K562 (cell line): ENCODE measurements around the gene PMF1. TPM values are rescaled to one million over a fixed set of nuclear protein-coding genes. Genes with fewer than 3 reads are reported as not detected.

Experiments used
- ATAC-seq: fragments of 200-7000 bp; cut with Tn5 transposase; 3 replicates; pipeline ENCODE4 v1.9.1; 2020; ENCODE audit warnings: moderate library complexity
- BruUV-seq: library from RNA; stranded (reverse); fragments of 400-500 nt; replicated peaks from 2 replicates; lab custom pipeline; 2021; lab: Mats Ljungman, UMichigan
- CTCF ChIA-PET: fragments of 300-600 bp; formaldehyde crosslinking; extraction: SDS; loops from one replicate; lab custom pipeline; 2021; ENCODE audit warnings: low intra/inter-chr PET ratio; lab: Yijun Ruan, JAX
- POLR2A ChIA-PET: fragments of 300-600, 350-650 bp; sonication (Branson Sonifier 250); formaldehyde crosslinking; extraction: SDS; loops from one replicate; lab custom pipeline; 2021; ENCODE audit warnings: antibody characterized with exemption, inconsistent platforms; lab: Yijun Ruan, JAX
- DNase-seq, 4 experiments: peaks; one replicate each; pipeline versions ENCODE4 v3.0.0 to v3.0.0-alpha.2; 2011 to 2018; ENCODE audit warnings: low spot score in 3 of 4, mixed read lengths in 3 of 4; ENCODE audit errors: extremely low read depth in 1 of 4
- FAIRE-seq: peaks from 2 replicates; lab custom pipeline; 2011; peaks lifted over from hg19 to GRCh38; lab: Jason Lieb, UNC
- H2AFZ ChIP-seq: 2 replicates; pipeline ENCODE4 v1.6.0; 2011; ENCODE audit warnings: low read depth, low read length, control low read depth, inconsistent platforms
- H3K27ac ChIP-seq: fragments of 200-600 bp; 3 replicates; pipeline ENCODE4 v1.8.0; 2011; ENCODE audit warnings: low read depth, mild to moderate bottlenecking, control low read depth, inconsistent platforms, low read length, moderate library complexity, mixed read lengths; ENCODE audit errors: extremely low read depth
- H3K27me3 ChIP-seq, 2 experiments: fragments of 300-600 bp in 1 of 2; 2 replicates in 1 of 2; 3 replicates in 1 of 2; pipeline versions ENCODE4 v1.6.0 to v1.8.0; 2011; ENCODE audit warnings: inconsistent platforms in 2 of 2, low read length in 2 of 2, mild to moderate bottlenecking in 1 of 2, mixed read lengths in 1 of 2, moderate library complexity in 1 of 2; ENCODE audit not compliant: control insufficient read depth in 2 of 2, insufficient read depth in 2 of 2
- H3K36me3 ChIP-seq: fragments of 300-600 bp; 3 replicates; pipeline ENCODE4 v1.8.0; 2011; ENCODE audit warnings: mild to moderate bottlenecking, low read length, inconsistent platforms; ENCODE audit not compliant: control insufficient read depth, insufficient read depth
- H3K4me1 ChIP-seq, 2 experiments: fragments of 200-600 bp in 1 of 2; replicated peaks in 1 of 2; 2 replicates in 1 of 2; 3 replicates in 1 of 2; pipeline versions ENCODE4 v1.5.1 to v1.8.0; 2011; ENCODE audit warnings: inconsistent platforms in 2 of 2, low read length in 2 of 2, mild to moderate bottlenecking in 1 of 2, mixed read lengths in 1 of 2, moderate library complexity in 1 of 2; ENCODE audit not compliant: control insufficient read depth in 2 of 2, insufficient read depth in 2 of 2
- H3K4me2 ChIP-seq: 2 replicates; pipeline ENCODE4 v1.6.1; 2011; ENCODE audit warnings: low read length, control low read depth, inconsistent platforms, mixed read lengths; ENCODE audit not compliant: insufficient read depth
- H3K4me3 ChIP-seq: fragments of 200-600 bp; sonication (generic), shearing (Covaris generic); 2 replicates; pipeline ENCODE4 v1.5.1; 2016; ENCODE audit warnings: control low read depth, inconsistent platforms
- H3K79me2 ChIP-seq: fragments of 200-600 bp; 3 replicates; pipeline ENCODE4 v1.8.0; 2011; ENCODE audit warnings: low read length, inconsistent platforms; ENCODE audit not compliant: control insufficient read depth, insufficient read depth
- H3K9ac ChIP-seq, 2 experiments: 2 replicates each; pipeline versions ENCODE4 v1.6.0 to v1.6.1; 2011; ENCODE audit warnings: low read depth in 2 of 2, low read length in 2 of 2, control low read depth in 1 of 2, inconsistent platforms in 1 of 2, mild to moderate bottlenecking in 1 of 2, mixed read lengths in 1 of 2; ENCODE audit not compliant: insufficient read depth in 1 of 2
- H3K9me1 ChIP-seq: one replicate; pipeline ENCODE4 v1.6.0; 2011; ENCODE audit warnings: inconsistent platforms, mild to moderate bottlenecking, low read length, moderate library complexity; ENCODE audit not compliant: control insufficient read depth, insufficient read depth
- H3K9me3 ChIP-seq: replicated peaks from 2 replicates; pipeline ENCODE4 v1.5.1; 2011; ENCODE audit warnings: low read depth, low read length, inconsistent platforms; ENCODE audit not compliant: control insufficient read depth, insufficient read depth
- H4K20me1 ChIP-seq: replicated peaks from 2 replicates; pipeline ENCODE4 v1.6.1; 2011; ENCODE audit warnings: low read length, inconsistent platforms, mixed read lengths; ENCODE audit not compliant: control insufficient read depth, insufficient read depth
- BCOR ChIP-seq: fragments of 450-650 bp; IDR thresholded peaks from 2 replicates; pipeline ENCODE4 v1.6.1; 2016
- EGR1 ChIP-seq: fragments of 450-650 bp; conservative IDR thresholded peaks from 2 replicates; pipeline ENCODE4 v1.6.1; 2017; ENCODE audit warnings: mild to moderate bottlenecking
- ESRRA ChIP-seq: fragments of 450-650 bp; IDR thresholded peaks from 2 replicates; pipeline ENCODE4 v1.6.1; 2014; ENCODE audit warnings: low read depth, mild to moderate bottlenecking, moderate library complexity, borderline replicate concordance
- FOXK2 ChIP-seq, 2 experiments: fragments of 450-650 bp; IDR thresholded peaks in 1 of 2; conservative IDR thresholded peaks in 1 of 2; 2 replicates each; pipeline ENCODE4 v1.6.1; 2016; ENCODE audit warnings: low read depth in 2 of 2, mild to moderate bottlenecking in 1 of 2
- ILK ChIP-seq: fragments of 450-650 bp; IDR thresholded peaks from 2 replicates; pipeline ENCODE4 v1.6.1; 2016; ENCODE audit warnings: missing genetic modification characterization, low read depth, mild to moderate bottlenecking, missing compliant biosample characterization, moderate library complexity, borderline replicate concordance
- WGBS: fragments of 100-300 bp; shearing (Covaris generic); methylation state at CpG from one replicate; pipeline ENCODE4 v1.1.6; 2016; ENCODE audit warnings: low coverage, mixed read lengths; ENCODE audit not compliant: insufficient coverage; ENCODE audit errors: missing lambda C conversion rate; 5-methylcytosine and 5-hydroxymethylcytosine counted together
- in situ Hi-C: fragments of 300-500 bp; cut with MboI; formaldehyde crosslinking; loops from 4 replicates; pipeline ENCODE4 v1.15.0; 2018; ENCODE audit warnings: inconsistent platforms, mixed read lengths
- intact Hi-C: fragments of 100-400 bp; cut with micrococcal nuclease; formaldehyde crosslinking; loops from 2 replicates; pipeline ENCODE4 v1.14.2; 2022
- polyA plus RNA-seq, 8 experiments: library from polyadenylated mRNA; depleted of rRNA in 4 of 8; stranded (reverse) in 5 of 8; unstranded in 3 of 8; fragments of >200 nt; fragmentation: Nextera tagmentation in 2 of 8; fragmentation: Illumina TruSeq in 1 of 8; extraction: Ambion mirVana in 2 of 8; extraction: Trizol in 1 of 8; gene quantifications; 2 replicates each; pipeline versions ENCODE4 v1.2.1 to v1.2.3, GENCODE V29; 2011 to 2014; ENCODE audit warnings: inconsistent platforms in 1 of 8, missing spikeins in 1 of 8
- total RNA-seq, 7 experiments: library from RNA; depleted of rRNA in 6 of 7; stranded (reverse); fragments of >200 nt in 6 of 7; fragmentation: Illumina TruSeq in 2 of 7; extraction: Trizol in 2 of 7; gene quantifications; 2 replicates each; pipeline versions ENCODE4 v1.2.1 to v1.2.3, GENCODE V29; 2011 to 2021; ENCODE audit warnings: low replicate concordance in 1 of 7
- TF ChIP-seq, protein P1 (sequence below): sonication (generic); formaldehyde crosslinking; IDR thresholded peaks from 2 replicates; pipeline ENCODE4 v1.8.0; 2022; ENCODE audit warnings: mild to moderate bottlenecking, missing genetic modification reagents
- TF ChIP-seq, protein P2 (sequence below): sonication (generic); formaldehyde crosslinking; IDR thresholded peaks from 2 replicates; pipeline ENCODE4 v1.9.0; 2022; ENCODE audit warnings: mild to moderate bottlenecking, missing genetic modification reagents
- TF ChIP-seq, protein P3 (sequence below), 3 experiments: IDR thresholded peaks in 2 of 3; conservative IDR thresholded peaks in 1 of 3; 2 replicates each; pipeline ENCODE4 v1.5.1; 2011 to 2012; ENCODE audit warnings: low read length in 3 of 3, mild to moderate bottlenecking in 3 of 3, control low read depth in 2 of 3, improper control_type of control experiment in 1 of 3, inconsistent platforms in 1 of 3, low read depth in 1 of 3, mixed read lengths in 1 of 3, moderate library complexity in 1 of 3; ENCODE audit not compliant: insufficient read depth in 2 of 3
- TF ChIP-seq, protein P4 (sequence below): IDR thresholded peaks from 2 replicates; pipeline ENCODE4 v1.6.1; 2011; ENCODE audit warnings: borderline replicate concordance, low read depth, mild to moderate bottlenecking, moderate library complexity, low read length; ENCODE audit not compliant: insufficient read depth, poor library complexity, severe bottlenecking

Gene PMF1
- total and polyA plus RNA-seq, 9 of the 15 experiments (the other 6 are each of a cell fraction or from before 2014, with no cell fraction given) = 9.4 to 92.9 (median 71.0) TPM

DNA sequence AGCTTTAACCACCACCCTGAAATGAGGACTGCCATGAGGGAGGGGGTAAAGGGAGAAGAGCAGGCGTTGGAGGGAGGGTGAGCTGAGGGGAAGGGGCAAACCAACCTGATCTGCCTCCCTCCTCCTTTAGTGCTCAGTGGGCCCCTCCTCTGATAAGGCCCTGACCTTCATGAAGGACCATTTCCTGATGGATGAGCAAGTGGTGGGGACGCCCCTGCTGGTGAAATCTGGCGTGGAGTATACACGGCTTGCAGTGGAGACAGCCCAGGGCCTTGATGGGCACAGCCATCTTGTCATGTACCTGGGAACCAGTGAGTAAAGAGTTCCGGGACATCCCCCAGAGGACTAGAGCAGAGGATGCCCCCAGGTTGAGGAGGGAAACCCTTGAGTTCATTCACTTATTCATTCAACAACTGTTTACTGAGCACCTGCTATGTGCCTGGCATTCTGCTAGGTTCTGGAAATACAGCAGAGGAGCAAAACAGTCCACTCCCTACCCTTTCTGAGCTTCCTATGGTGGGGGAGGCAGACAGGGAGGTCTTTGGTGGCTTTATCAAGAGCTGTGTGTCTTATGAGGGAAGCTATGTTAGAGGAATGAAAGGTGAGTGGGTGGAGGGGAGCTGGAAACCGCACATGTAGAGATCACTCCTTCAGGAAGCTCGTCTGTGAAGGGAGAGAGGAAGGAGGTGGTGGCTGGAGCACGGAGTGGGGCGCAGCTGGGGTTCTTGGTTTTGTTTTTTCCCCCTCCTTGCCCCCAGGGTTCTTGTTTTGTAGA lies 39.9 kb upstream of the PMF1 start:
- peak; percentile 40 to 73 (median 53) for DNase-seq
- peaks cover 7 to 17% of the 10 kb centered on the region in 2 experiments; a peak in 4 of 5 replicates for H3K4me1 ChIP-seq
- intact Hi-C loops = no loop called here
- TF ChIP-seq BCOR (no peak), EGR1 (peak; percentile 69), ILK (tag) (no peak), ESRRA (peak; percentile 51; the same call in 1 of the 2 replicates), FOXK2 (conservative IDR thresholded peaks at IDR 0.05 in 1 of 2, IDR thresholded peaks at IDR 0.05 in 1 of 2; ENCODE audit: low read depth in 2 of 2) (no peak)
- TF ChIP-seq, protein P1, sequence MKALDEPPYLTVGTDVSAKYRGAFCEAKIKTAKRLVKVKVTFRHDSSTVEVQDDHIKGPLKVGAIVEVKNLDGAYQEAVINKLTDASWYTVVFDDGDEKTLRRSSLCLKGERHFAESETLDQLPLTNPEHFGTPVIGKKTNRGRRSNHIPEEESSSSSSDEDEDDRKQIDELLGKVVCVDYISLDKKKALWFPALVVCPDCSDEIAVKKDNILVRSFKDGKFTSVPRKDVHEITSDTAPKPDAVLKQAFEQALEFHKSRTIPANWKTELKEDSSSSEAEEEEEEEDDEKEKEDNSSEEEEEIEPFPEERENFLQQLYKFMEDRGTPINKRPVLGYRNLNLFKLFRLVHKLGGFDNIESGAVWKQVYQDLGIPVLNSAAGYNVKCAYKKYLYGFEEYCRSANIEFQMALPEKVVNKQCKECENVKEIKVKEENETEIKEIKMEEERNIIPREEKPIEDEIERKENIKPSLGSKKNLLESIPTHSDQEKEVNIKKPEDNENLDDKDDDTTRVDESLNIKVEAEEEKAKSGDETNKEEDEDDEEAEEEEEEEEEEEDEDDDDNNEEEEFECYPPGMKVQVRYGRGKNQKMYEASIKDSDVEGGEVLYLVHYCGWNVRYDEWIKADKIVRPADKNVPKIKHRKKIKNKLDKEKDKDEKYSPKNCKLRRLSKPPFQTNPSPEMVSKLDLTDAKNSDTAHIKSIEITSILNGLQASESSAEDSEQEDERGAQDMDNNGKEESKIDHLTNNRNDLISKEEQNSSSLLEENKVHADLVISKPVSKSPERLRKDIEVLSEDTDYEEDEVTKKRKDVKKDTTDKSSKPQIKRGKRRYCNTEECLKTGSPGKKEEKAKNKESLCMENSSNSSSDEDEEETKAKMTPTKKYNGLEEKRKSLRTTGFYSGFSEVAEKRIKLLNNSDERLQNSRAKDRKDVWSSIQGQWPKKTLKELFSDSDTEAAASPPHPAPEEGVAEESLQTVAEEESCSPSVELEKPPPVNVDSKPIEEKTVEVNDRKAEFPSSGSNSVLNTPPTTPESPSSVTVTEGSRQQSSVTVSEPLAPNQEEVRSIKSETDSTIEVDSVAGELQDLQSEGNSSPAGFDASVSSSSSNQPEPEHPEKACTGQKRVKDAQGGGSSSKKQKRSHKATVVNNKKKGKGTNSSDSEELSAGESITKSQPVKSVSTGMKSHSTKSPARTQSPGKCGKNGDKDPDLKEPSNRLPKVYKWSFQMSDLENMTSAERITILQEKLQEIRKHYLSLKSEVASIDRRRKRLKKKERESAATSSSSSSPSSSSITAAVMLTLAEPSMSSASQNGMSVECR (CRISPR knock-in tag) = 0 out of 2 replicates have a peak, but pooled peaks have one; percentile 27
- TF ChIP-seq, protein P2, sequence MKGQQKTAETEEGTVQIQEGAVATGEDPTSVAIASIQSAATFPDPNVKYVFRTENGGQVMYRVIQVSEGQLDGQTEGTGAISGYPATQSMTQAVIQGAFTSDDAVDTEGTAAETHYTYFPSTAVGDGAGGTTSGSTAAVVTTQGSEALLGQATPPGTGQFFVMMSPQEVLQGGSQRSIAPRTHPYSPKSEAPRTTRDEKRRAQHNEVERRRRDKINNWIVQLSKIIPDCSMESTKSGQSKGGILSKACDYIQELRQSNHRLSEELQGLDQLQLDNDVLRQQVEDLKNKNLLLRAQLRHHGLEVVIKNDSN = peak; percentile 16; the same call in 1 of the 2 replicates
- TF ChIP-seq, protein P3, sequence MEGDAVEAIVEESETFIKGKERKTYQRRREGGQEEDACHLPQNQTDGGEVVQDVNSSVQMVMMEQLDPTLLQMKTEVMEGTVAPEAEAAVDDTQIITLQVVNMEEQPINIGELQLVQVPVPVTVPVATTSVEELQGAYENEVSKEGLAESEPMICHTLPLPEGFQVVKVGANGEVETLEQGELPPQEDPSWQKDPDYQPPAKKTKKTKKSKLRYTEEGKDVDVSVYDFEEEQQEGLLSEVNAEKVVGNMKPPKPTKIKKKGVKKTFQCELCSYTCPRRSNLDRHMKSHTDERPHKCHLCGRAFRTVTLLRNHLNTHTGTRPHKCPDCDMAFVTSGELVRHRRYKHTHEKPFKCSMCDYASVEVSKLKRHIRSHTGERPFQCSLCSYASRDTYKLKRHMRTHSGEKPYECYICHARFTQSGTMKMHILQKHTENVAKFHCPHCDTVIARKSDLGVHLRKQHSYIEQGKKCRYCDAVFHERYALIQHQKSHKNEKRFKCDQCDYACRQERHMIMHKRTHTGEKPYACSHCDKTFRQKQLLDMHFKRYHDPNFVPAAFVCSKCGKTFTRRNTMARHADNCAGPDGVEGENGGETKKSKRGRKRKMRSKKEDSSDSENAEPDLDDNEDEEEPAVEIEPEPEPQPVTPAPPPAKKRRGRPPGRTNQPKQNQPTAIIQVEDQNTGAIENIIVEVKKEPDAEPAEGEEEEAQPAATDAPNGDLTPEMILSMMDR (IDR thresholded peaks at IDR 0.05 in 2 of 3, conservative IDR thresholded peaks at IDR 0.05 in 1 of 3; ENCODE audit: insufficient read depth in 2 of 3, low read depth in 1 of 3, low read length in 3 of 3) = peak; percentile 24 to 46 (median 28); a peak in 2 of 6 replicates
- TF ChIP-seq, protein P4, sequence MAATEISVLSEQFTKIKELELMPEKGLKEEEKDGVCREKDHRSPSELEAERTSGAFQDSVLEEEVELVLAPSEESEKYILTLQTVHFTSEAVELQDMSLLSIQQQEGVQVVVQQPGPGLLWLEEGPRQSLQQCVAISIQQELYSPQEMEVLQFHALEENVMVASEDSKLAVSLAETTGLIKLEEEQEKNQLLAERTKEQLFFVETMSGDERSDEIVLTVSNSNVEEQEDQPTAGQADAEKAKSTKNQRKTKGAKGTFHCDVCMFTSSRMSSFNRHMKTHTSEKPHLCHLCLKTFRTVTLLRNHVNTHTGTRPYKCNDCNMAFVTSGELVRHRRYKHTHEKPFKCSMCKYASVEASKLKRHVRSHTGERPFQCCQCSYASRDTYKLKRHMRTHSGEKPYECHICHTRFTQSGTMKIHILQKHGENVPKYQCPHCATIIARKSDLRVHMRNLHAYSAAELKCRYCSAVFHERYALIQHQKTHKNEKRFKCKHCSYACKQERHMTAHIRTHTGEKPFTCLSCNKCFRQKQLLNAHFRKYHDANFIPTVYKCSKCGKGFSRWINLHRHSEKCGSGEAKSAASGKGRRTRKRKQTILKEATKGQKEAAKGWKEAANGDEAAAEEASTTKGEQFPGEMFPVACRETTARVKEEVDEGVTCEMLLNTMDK = peak; percentile 32

More for the DNA sequence above, 39.9 kb upstream of the PMF1 start:
- peak; percentile 52 for FAIRE-seq
- peak; percentile 79 for ATAC-seq
- BruUV-seq = no TSS peak
- H3K36me3 ChIP-seq = no peaks in the 10 kb centered on the region
- no peaks in the 10 kb centered on the region for H3K9me3 ChIP-seq
- no peak overlapping the region for H3K4me3 ChIP-seq
- CTCF ChIA-PET = no interaction called here
- H3K27me3 ChIP-seq = no peaks in the 10 kb centered on the region
- in situ Hi-C loops = no loop called here
- 0 out of 2 replicates have a peak overlapping the region, but pooled peaks have one; percentile 51 for H2AFZ ChIP-seq
- H3K27ac ChIP-seq = no peak overlapping the region
- 23% methylated on average over 9 of the region's 9 CpGs for WGBS
- no peaks in the 10 kb centered on the region for H3K9me1 ChIP-seq
- no peaks in the 10 kb centered on the region for H4K20me1 ChIP-seq
- peak overlapping the region; percentile 10; the same call in 1 of the 2 replicates for H3K4me2 ChIP-seq
- no peaks in the 10 kb centered on the region for H3K79me2 ChIP-seq
- POLR2A ChIA-PET = interaction anchor here (0.6 to 3.1 kb wide), 6 partner anchors 8 to 163 kb away, joined by 3 to 11 read pairs (median 4); partner anchors contain the start of genes PMF1 and SLC25A44
- H3K9ac ChIP-seq = peak overlapping the region in 1 of 2 experiments; percentile 20; a peak in 1 of 4 replicates
